ENCODE data around the gene CDA. TPM values are rescaled to one million over a fixed set of nuclear protein-coding genes. Genes with fewer than 3 reads are reported as not detected.

Gene CDA
- total RNA-seq = 0.92 TPM in 1 of 2 replicates, not detected in the other

GRCh38 chr1:20588634-20589225 lies at the start of gene CDA:
Gene CDA, plus strand, starts transcription at chr1:20589097. Its CDS starts 33 bp downstream, at chr1:20589130.

DNA sequence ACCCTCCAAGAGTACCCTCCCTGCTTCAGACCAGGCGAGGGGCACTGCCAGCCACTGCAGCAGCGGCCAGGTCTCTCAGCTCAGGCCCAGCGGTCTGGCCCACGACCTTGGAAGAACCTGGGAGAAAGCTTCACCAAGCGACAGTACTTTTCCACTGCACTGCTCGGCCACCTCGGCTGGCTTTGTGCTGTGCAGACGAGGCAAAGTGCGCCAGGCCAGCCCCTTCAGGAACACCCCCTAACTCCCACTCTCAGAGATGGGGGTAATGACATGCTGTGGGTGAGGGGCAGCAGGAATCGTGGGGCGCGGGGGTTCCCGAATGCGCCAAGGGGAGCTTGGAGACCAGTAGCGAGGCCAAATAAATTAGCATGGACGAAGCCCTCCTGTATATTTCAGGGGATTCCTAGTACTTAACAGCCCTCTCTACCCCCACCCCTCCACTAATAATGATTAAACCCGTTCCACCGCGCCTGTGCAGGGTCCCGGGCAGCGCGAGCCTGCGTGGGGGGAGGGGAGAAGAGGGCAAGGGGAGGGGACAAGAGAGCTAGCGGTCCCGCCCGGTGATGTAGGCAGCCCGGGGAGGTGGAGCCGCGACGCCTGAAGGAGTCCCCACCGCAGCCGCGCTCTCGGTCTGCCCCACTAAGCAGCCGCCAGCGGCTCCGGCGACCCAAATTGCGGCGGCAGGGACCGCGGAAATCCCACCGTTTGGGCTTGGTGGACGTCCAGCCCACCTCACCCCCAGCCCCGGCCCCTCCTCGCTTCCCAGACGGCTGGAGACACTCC lies 36.8 kb upstream of the CDA start, which contains the start of gene FAM43B:
Gene FAM43B, plus strand, starts transcription at position 629 of the 783 bp plus-strand sequence. CDS start 401 bp downstream, outside the sequence.

GRCh38 chr1:20633190-20634064 lies 44.5 kb downstream of the CDA start, which contains the start of gene PINK1:
Gene PINK1, plus strand, starts transcription at chr1:20633458. Its CDS starts 91 bp downstream, at chr1:20633549.

GRCh38 chr1:20661207-20662109 lies 72.6 kb downstream of the CDA start, which contains the start of gene DDOST:
Gene DDOST, minus strand, starts transcription at chr1:20661369. Its CDS starts 19 bp downstream, at chr1:20661350.

Other genes with a start within 250 kb of the CDA start
- gene CAMK2N1, start 102.9 kb upstream of the CDA start, total RNA-seq = 2.1 and 8.5 TPM in 2 replicates
- gene MUL1, start 80.9 kb upstream of the CDA start, total RNA-seq = 27.3 and 30.6 TPM in 2 replicates
- 0.09 TPM in 1 of 2 replicates, not detected in the other for gene FAM43B, start 36.5 kb upstream of the CDA start, total RNA-seq
- 62.7 and 68.4 TPM in 2 replicates for gene PINK1, start 44.4 kb downstream of the CDA start, total RNA-seq
- 445 and 563 TPM in 2 replicates for gene DDOST, start 72.3 kb downstream of the CDA start, total RNA-seq
- gene KIF17, start 128.9 kb downstream of the CDA start, total RNA-seq = 1.2 and 2.2 TPM in 2 replicates
- gene SH2D5, start 143.6 kb downstream of the CDA start, total RNA-seq = 0.89 and 8.5 TPM in 2 replicates
- 252 and 277 TPM in 2 replicates for gene HP1BP3, start 198.2 kb downstream of the CDA start, total RNA-seq

Measured in smooth muscle cell of the umbilical artery (primary cell).